AG04449 (cell line): Measurements from ENCODE around the gene CDC45.
A peak's percentile ranks its signal among the peaks of the same experiment; 100 is the strongest.

Experiments
- CTCF ChIA-PET: fragments of 350-600 bp; formaldehyde crosslinking; extraction: SDS; loops from one replicate; lab custom pipeline; 2021; ENCODE audit warnings: antibody characterized with exemption; lab: Yijun Ruan, JAX
- POLR2A ChIA-PET: fragments of 400-600, 350-600 bp; formaldehyde crosslinking; extraction: SDS; loops from one replicate; lab custom pipeline; 2020; ENCODE audit warnings: antibody characterized with exemption, inconsistent platforms; lab: Yijun Ruan, JAX
- DNase-seq: peaks from one replicate; pipeline ENCODE4 v3.0.0-alpha.2; 2010; ENCODE audit warnings: low read depth, low spot score
- H3K4me3 ChIP-seq: 2 replicates; pipeline ENCODE4 v1.5.1; 2011; ENCODE audit warnings: low read depth, mild to moderate bottlenecking, control low read depth, low read length
- CTCF ChIP-seq: IDR thresholded peaks from one replicate; pipeline ENCODE4 v1.5.1; 2011; ENCODE audit warnings: mild to moderate bottlenecking, moderate library complexity, low read length, control low read depth, inconsistent platforms; ENCODE audit not compliant: insufficient read depth; ENCODE audit errors: missing control alignments

The CDC45 gene

GRCh38 chr22:19495562-19496323 lies 16.0 kb downstream of the CDC45 start:
- ChIA-PET POLR2A (no interaction called here), CTCF (interaction anchor here (0.9 to 4.2 kb wide), 6 partner anchors 13 to 135 kb away, joined by 3 to 66 read pairs (median 4); partner anchors contain the start of genes CDC45 and UFD1)
- DNase-seq, result no peak
- H3K4me3 ChIP-seq, result no peak overlapping the region
- peak; percentile 5 for TF ChIP-seq CTCF

- TF ChIP-seq CTCF, result no peak
- no peak overlapping the region for H3K4me3 ChIP-seq
- ChIA-PET POLR2A (no interaction called here), CTCF (interaction anchor here (0.9 to 4.2 kb wide), 6 partner anchors 13 to 134 kb away, joined by 3 to 66 read pairs (median 4); partner anchors contain the start of genes CDC45 and UFD1)
- DNase-seq, result no peak
Observed at GRCh38 chr22:19496324-19496630, 16.6 kb downstream of the CDC45 start.

GRCh38 chr22:19497245-19497644 lies 17.5 kb downstream of the CDC45 start:
- H3K4me3 ChIP-seq, result no peak overlapping the region
- DNase-seq, result peak; percentile 29
- CTCF ChIA-PET, result interaction anchor here (0.8 to 4.2 kb wide), 2 partner anchors 12 to 133 kb away, joined by 3 to 66 read pairs; no protein-coding TSS in a partner anchor
- TF ChIP-seq CTCF, result no peak
- POLR2A ChIA-PET, result interaction anchor here (0.6 kb wide), 1 partner anchor 180 kb away, joined by 5 read pairs; no protein-coding TSS in a partner anchor

- POLR2A ChIA-PET, result no interaction called here
- TF ChIP-seq CTCF, result no peak
- H3K4me3 ChIP-seq, result no peak overlapping the region
- DNase-seq, result no peak
- CTCF ChIA-PET, result interaction anchor here (0.8 to 4.2 kb wide), 3 partner anchors 13 to 136 kb away, joined by 3 to 66 read pairs (median 4); no protein-coding TSS in a partner anchor
Observed at GRCh38 chr22:19498154-19498865, 18.6 kb downstream of the CDC45 start.

- ChIA-PET POLR2A (no interaction called here), CTCF (interaction anchor here (4.2 kb wide), 1 partner anchor 132 kb away, joined by 66 read pairs; no protein-coding TSS in a partner anchor)
- no peak for DNase-seq
- no peak for TF ChIP-seq CTCF
- no peak overlapping the region for H3K4me3 ChIP-seq
Observed at GRCh38 chr22:19498866-19499190, 19.1 kb downstream of the CDC45 start.
